Muscle of leg (tissue), 11 donors: ENCODE measurements around the gene MOGAT1. TPM values are rescaled to one million over a fixed set of nuclear protein-coding genes. Genes with fewer than 3 reads are reported as not detected.
A peak's percentile ranks its signal among the peaks of the same experiment; 100 is the strongest.

Experiments used
- DNase-seq: peaks from one replicate; pipeline ENCODE4 v3.0.0; 2013
- H3K27ac ChIP-seq: one replicate; pipeline ENCODE4 v1.5.1; 2013; ENCODE audit warnings: mild to moderate bottlenecking, low read length, control low read depth
- H3K27me3 ChIP-seq: one replicate; pipeline ENCODE4 v1.6.1; 2013; ENCODE audit warnings: low read length; ENCODE audit not compliant: control insufficient read depth, insufficient read depth
- H3K36me3 ChIP-seq: one replicate; pipeline ENCODE4 v1.6.1; 2013; ENCODE audit warnings: low read length; ENCODE audit not compliant: control insufficient read depth, insufficient read depth
- H3K4me1 ChIP-seq: one replicate; pipeline ENCODE4 v1.6.1; 2013; ENCODE audit warnings: low read length; ENCODE audit not compliant: control insufficient read depth, insufficient read depth
- H3K4me3 ChIP-seq: one replicate; pipeline ENCODE4 v1.5.1; 2013; ENCODE audit warnings: low read length, control low read depth
- H3K9me3 ChIP-seq: replicated peaks from 2 replicates; pipeline ENCODE4 v1.6.1; 2013; ENCODE audit warnings: low read depth, low read length; ENCODE audit not compliant: control insufficient read depth
- WGBS: methylation state at CpG from one replicate; pipeline ENCODE4 v1.1.5; 2013; ENCODE audit warnings: missing lambda C conversion rate; ENCODE audit not compliant: insufficient coverage; 5-methylcytosine and 5-hydroxymethylcytosine counted together
- polyA plus RNA-seq, 8 donors: library from polyadenylated mRNA; unstranded; fragments of 120-200 nt; gene quantifications; one replicate each; pipeline versions ENCODE4 v1.2.1 to v1.2.3, GENCODE V29; 2013; ENCODE audit warnings: inconsistent platforms in 1 of 8, low replicate concordance in 1 of 8; ENCODE audit not compliant: insufficient read length in 8 of 8, insufficient read depth in 1 of 8
- total RNA-seq: library from RNA; stranded (reverse); fragments of 120-200 nt; gene quantifications from one replicate; pipeline ENCODE4 v1.2.4, GENCODE V29; 2013

The MOGAT1 gene
- total and polyA plus RNA-seq, 9 donors: not detected

- H3K4me1 ChIP-seq: peaks cover 5% of the 10 kb centered on the region
- no peak for DNase-seq
- no peaks in the 10 kb centered on the region for H3K9me3 ChIP-seq
- H3K27ac ChIP-seq: no peak overlapping the region
- WGBS: 64% methylated on average over 8 of the region's 9 CpGs
- no peaks in the 10 kb centered on the region for H3K36me3 ChIP-seq
- peaks cover 30% of the 10 kb centered on the region for H3K27me3 ChIP-seq
- H3K4me3 ChIP-seq: no peak overlapping the region
Measured at GRCh38 chr2:222670191-222671038, 1.0 kb upstream of the MOGAT1 start.

- no peaks in the 10 kb centered on the region for H3K9me3 ChIP-seq
- no peak overlapping the region for H3K27ac ChIP-seq
- peaks cover 31% of the 10 kb centered on the region for H3K27me3 ChIP-seq
- peaks cover 5% of the 10 kb centered on the region for H3K4me1 ChIP-seq
- H3K4me3 ChIP-seq: no peak overlapping the region
- WGBS: 5% methylated on average over 7 of the region's 10 CpGs
- no peaks in the 10 kb centered on the region for H3K36me3 ChIP-seq
- DNase-seq: no peak
Measured at GRCh38 chr2:222672068-222672401, 577 bp downstream of the MOGAT1 start.

- Histone ChIP-seq H3K27ac (no peak overlapping the region), H3K4me3 (no peak overlapping the region), H3K27me3 (peaks cover 31% of the 10 kb centered on the region), H3K9me3 (no peaks in the 10 kb centered on the region), H3K4me1 (peaks cover 5% of the 10 kb centered on the region), H3K36me3 (no peaks in the 10 kb centered on the region)
- DNase-seq: no peak
- WGBS: no CpG with 5 or more reads among the region's 7 CpGs
Measured at GRCh38 chr2:222673273-222673672, 1.8 kb downstream of the MOGAT1 start.

- H3K4me1 ChIP-seq: peaks cover 5% of the 10 kb centered on the region
- no peak overlapping the region for H3K27ac ChIP-seq
- H3K36me3 ChIP-seq: no peaks in the 10 kb centered on the region
- peaks cover 31% of the 10 kb centered on the region for H3K27me3 ChIP-seq
- no peak overlapping the region for H3K4me3 ChIP-seq
- H3K9me3 ChIP-seq: no peaks in the 10 kb centered on the region
- DNase-seq: no peak
- WGBS: no CpG with 5 or more reads among the region's 5 CpGs
Measured at GRCh38 chr2:222673883-222674282, 2.4 kb downstream of the MOGAT1 start.

- WGBS: 100% methylated on average over 1 of the region's 3 CpGs
- H3K27me3 ChIP-seq: peaks cover 6% of the 10 kb centered on the region
- no peak for DNase-seq
Measured at GRCh38 chr2:222677981-222678380, 6.5 kb downstream of the MOGAT1 start.

GRCh38 chr2:222683805-222684204 is 12.3 kb downstream of the MOGAT1 start:
- Histone ChIP-seq H3K27me3 (no peaks in the 10 kb centered on the region), H3K4me1 (no peaks in the 10 kb centered on the region), H3K36me3 (no peaks in the 10 kb centered on the region), H3K27ac (no peak overlapping the region), H3K4me3 (no peak overlapping the region), H3K9me3 (no peaks in the 10 kb centered on the region)
- DNase-seq: no peak
- WGBS: no CpG with 5 or more reads among the region's 3 CpGs

More at GRCh38 chr2:222677981-222678380, 6.5 kb downstream of the MOGAT1 start:
- no peaks in the 10 kb centered on the region for H3K36me3 ChIP-seq
- H3K4me3 ChIP-seq: no peak overlapping the region
- H3K27ac ChIP-seq: no peak overlapping the region
- no peaks in the 10 kb centered on the region for H3K9me3 ChIP-seq
- no peaks in the 10 kb centered on the region for H3K4me1 ChIP-seq

- WGBS: no CpG with 5 or more reads among the region's 5 CpGs
- Histone ChIP-seq H3K9me3 (no peaks in the 10 kb centered on the region), H3K4me3 (no peak overlapping the region), H3K4me1 (no peaks in the 10 kb centered on the region), H3K36me3 (no peaks in the 10 kb centered on the region), H3K27ac (no peak overlapping the region), H3K27me3 (no peaks in the 10 kb centered on the region)
- DNase-seq: no peak
Measured at GRCh38 chr2:222686086-222686750, 14.8 kb downstream of the MOGAT1 start.

GRCh38 chr2:222688917-222689316 is 17.5 kb downstream of the MOGAT1 start:
- Histone ChIP-seq H3K4me3 (no peak overlapping the region), H3K9me3 (no peaks in the 10 kb centered on the region), H3K36me3 (no peaks in the 10 kb centered on the region), H3K27me3 (no peaks in the 10 kb centered on the region), H3K4me1 (no peaks in the 10 kb centered on the region), H3K27ac (no peak overlapping the region)
- peak; percentile 53 for DNase-seq
- no CpG with 5 or more reads among the region's 2 CpGs for WGBS

- H3K4me3 ChIP-seq: no peak overlapping the region
- no peaks in the 10 kb centered on the region for H3K36me3 ChIP-seq
- no peaks in the 10 kb centered on the region for H3K4me1 ChIP-seq
- WGBS: 42% methylated on average over 2 of the region's 2 CpGs
- no peaks in the 10 kb centered on the region for H3K9me3 ChIP-seq
- DNase-seq: no peak
- no peak overlapping the region for H3K27ac ChIP-seq
- no peaks in the 10 kb centered on the region for H3K27me3 ChIP-seq
Measured at GRCh38 chr2:222689322-222689721, 17.9 kb downstream of the MOGAT1 start.

GRCh38 chr2:222690564-222691200 is 19.2 kb downstream of the MOGAT1 start:
- Histone ChIP-seq H3K36me3 (no peaks in the 10 kb centered on the region), H3K9me3 (no peaks in the 10 kb centered on the region), H3K4me3 (no peak overlapping the region), H3K27ac (no peak overlapping the region), H3K27me3 (no peaks in the 10 kb centered on the region), H3K4me1 (no peaks in the 10 kb centered on the region)
- peak; percentile 83 for DNase-seq
- WGBS: no CpG with 5 or more reads among the region's 10 CpGs
